Posterior vena cava (tissue), 2 donors: ENCODE results near the gene TRUB2. TPM values are rescaled to one million over a fixed set of nuclear protein-coding genes. Genes with fewer than 3 reads are reported as not detected.

Experiments used
- DNase-seq: peaks from one replicate; pipeline ENCODE4 v3.0.0-alpha.2; 2020; ENCODE audit warnings: low spot score
- intact Hi-C, 2 donors: fragments of 100-400 bp; cut with DNase I; formaldehyde crosslinking; loops; one replicate each; pipeline versions ENCODE4 v1.14.1 to v1.14.2; 2022 to 2023
- long read RNA-seq, 2 donors: library from polyadenylated mRNA; unstranded; transcript quantifications; one replicate each; pipeline ENCODE4 v2.0.0, GENCODE V29; 2020 to 2021
- total RNA-seq, 2 donors: library from RNA; stranded (reverse); fragmentation: NEBNext Ultra II Directional; extraction: Animal tissue kit (Norgen Biotek cat#: 25700); gene quantifications; one replicate each; pipeline ENCODE4 v1.2.1, GENCODE V29; 2021
- donor health status: DM: yes; HTN: yes; CAD: no.
- donor health status: DM: yes; HTN: yes; CAD: no.

Gene TRUB2, protein sequence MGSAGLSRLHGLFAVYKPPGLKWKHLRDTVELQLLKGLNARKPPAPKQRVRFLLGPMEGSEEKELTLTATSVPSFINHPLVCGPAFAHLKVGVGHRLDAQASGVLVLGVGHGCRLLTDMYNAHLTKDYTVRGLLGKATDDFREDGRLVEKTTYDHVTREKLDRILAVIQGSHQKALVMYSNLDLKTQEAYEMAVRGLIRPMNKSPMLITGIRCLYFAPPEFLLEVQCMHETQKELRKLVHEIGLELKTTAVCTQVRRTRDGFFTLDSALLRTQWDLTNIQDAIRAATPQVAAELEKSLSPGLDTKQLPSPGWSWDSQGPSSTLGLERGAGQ
- 10 to 100 TPM; 11.8 to 15.7 TPM for total RNA-seq
- long read RNA-seq, donor 1, full-length matches to known transcripts = 16 of 17 reads
- long read RNA-seq, donor 1, partial matches to known transcripts = 0 of 17 reads
- long read RNA-seq, donor 1, other reads (novel, unspliced or antisense) = 1 of 17 reads
- long read RNA-seq, donor 2, full-length matches to known transcripts = 94 of 104 reads
- long read RNA-seq, donor 2, partial matches to known transcripts = 4 of 104 reads
- long read RNA-seq, donor 2, other reads (novel, unspliced or antisense) = 6 of 104 reads

DNA sequence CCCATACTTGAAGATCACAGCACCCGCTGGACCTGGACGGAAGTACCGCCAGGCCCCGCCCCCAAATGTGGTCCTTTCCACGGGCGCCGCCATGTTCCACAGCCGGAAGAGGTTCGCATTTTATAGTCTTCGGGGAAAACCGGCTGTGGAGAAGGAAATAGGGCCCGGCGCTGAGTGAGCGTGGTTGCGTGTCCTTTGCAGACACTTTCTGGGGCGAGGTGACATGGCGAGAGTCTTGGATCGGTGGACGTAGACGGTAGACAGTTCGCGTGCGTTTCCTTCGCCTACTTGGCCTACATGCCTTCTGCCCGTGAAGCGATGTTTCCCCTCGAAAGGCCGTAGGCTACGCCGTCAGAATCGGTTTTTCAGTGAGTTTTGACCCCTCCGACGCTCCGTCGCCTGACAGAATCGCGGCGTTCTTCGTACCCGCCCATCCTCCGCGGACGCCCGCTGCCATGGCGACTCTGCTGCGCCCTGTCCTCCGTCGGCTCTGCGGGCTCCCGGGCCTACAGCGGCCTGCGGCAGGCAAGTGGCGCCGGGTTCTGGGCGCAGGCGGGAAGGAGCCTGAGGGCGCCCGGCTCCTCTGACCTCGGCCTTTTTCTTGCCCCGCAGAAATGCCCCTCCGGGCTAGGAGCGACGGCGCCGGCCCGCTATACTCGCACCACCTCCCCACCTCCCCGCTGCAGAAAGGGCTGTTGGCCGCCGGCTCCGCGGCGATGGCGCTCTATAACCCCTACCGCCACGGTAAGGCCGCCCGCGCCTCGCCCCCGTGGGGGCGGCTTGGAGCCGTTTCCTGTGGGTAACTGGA, at the start of gene TRUB2, which contains the start of gene COQ4:
Gene TRUB2 (minus strand): TSS at position 44 of the 808 bp plus-strand sequence. CDS start 39 bp downstream, at position 5.
Gene COQ4 (plus strand): TSS at position 436 of the 808 bp plus-strand sequence. CDS start 20 bp downstream, at position 456.
- DNase-seq = peak; percentile 97
- intact Hi-C loops = no loop called here

DNA sequence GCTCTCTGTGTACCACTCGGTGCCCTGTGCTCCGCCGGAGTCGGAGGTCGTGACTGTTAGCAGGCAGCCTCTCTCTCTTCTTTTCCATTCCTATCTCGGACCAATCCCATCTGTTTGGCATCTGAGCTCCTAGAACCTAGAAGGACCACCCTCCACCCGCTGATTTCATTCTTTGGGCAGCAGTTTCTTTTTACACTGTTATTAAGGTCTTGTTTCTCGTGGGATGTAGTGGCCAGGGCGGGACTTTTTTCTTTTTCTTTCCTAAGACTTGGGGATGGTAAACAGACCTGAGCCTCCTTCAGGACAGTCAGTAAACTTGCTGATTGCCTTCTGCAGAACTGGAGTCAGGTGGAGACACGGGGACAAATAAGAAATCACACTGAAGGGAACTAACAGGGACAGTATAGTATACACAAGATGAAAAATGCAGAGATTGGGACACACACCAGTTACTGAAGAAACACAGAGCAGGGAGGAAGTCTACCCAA, 49.4 kb upstream of the TRUB2 start:
- intact Hi-C loops = no loop called here
- DNase-seq = no peak

DNA sequence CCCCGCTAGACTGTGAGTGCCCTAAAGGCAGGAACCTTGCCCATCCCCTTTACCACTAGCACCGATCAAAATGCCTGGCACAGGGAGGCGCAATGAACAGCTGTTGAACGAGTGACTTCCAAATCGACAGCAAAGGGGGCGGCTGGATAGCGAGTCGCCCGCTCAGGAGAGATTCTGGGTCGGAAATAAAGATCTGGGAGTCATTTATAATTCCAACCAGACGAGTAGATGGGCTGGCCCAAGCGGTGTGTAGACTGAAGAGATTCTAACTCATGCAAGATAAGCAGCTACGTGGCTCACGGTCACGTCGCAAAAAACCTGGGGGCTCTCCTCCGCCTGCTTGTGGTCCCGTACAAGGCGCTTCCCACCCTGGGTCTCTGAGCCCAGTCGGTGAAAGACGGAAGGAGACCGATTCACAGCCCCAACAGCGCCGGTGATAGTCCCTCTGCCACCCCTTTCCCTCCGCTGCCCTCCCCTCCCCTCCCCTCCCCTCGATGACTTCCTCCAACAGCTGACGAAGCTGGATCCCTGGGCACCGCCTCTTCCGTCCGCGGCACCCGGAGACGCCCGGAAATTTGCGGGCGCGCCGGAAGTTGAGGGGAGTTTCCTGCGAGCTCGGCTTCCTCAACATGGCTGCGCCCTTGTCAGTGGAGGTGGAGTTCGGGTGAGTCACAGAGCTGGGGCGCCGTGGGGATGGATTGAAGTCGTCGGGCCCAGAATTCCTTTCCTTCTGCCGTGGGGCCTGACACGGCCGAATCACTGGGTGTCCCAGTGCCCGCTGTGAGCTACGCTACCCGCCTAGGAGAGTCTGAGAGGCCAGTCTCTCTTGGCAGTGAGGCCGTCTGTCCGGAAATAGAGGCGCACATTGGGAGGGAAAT, 48.7 kb upstream of the TRUB2 start, which contains the start of gene URM1:
Gene URM1 (plus strand): TSS at position 623 of the 878 bp plus-strand sequence. CDS start 7 bp downstream, at position 630.
- peak; percentile 99 for DNase-seq
- intact Hi-C loops = no loop called here

DNA sequence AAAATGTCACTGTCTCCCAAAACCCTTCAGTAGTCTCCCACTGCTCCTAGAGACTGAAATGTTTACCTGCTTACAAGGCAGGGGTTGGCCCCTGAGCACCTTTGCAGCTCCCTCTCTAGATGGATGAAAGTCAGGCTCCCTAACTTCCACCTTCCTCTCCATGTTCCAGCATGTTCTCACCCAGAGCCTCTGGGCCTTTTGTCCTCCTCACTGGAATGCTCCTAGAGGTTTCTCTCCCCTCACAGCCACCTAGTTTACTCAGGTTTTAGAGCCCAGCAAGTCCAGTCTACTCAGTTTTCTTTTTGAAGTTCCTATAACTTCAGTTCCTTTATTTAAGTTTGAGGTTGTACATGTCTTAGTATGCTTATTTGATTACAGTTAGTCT, 48.1 kb upstream of the TRUB2 start:
- intact Hi-C loops = no loop called here
- DNase-seq = no peak

DNA sequence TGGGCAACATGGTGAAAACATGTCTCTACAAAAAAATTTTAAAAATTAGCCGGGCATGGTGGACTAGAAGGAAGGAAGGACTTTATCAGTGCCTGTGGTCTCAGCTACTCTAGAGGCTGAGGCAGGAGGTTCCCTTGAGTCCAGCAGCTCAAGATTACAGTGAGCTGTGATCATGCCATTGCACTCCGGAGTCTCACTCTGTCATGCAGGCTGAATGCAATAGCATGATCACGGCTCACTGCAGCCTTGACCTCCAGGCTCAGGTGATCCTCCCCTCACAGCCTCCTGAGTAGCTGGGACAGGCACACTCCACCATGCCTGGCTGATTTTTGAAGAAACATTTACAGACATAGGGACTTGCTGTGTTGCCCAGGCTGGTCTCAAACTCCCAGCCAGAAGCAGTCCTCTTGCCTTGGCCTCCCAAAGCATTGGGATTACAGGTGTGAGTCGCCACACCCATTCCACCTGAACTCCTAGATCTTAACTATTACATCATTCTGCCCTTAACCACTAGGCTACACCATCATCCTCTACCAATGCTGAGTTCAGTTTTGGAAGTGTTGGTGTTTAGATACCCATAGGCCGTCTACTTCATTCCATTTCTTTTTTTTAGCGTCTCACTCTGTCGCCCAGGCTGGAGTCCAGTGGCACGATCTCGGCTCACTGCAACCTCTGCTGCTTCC, 46.9 kb upstream of the TRUB2 start:
- intact Hi-C loops = loop anchor here in 1 of 2 donors (1.0 kb wide), 1 partner anchor 31 kb away; no protein-coding TSS in a partner anchor
- DNase-seq = no peak

DNA sequence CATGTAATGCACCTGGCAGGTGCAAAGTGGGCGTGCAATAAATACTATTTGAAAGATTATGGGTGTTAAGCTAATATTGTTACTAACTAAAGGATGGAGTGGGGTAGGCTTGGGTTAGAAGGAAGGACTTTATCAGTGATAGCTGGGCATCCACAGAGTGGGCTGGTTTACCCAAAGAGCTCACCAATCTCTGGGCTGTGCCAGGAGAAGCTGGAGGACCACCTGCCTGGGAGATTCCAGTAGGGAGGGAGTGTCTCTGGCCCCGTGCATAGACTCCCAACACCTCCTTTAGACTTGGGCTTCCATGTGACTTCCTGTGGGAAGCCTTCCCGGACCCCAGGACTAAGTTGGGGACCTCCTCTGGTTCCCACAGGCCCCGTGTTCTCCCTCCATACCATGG, 43.3 kb upstream of the TRUB2 start:
- DNase-seq = no peak
- intact Hi-C loops = no loop called here

DNA sequence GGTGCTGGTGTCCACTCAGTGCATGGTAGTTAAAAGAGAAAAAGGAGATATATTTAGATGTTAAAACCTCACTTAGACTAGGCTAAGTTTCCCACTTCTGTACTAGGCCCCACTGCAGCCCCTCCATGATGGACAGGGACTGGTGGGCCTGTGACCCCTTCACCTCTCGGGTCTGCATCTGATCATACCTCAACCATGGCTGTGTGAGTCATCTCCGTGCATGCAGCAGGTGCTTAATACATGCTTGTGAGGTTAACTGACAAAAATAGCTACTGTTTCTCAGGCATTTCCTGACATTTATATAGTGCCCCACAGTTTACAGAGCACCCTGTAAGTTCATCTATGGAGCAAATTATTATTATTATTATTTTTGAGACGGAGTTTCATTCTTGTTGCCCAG, 40.5 kb upstream of the TRUB2 start:
- DNase-seq = no peak
- intact Hi-C loops = no loop called here

DNA sequence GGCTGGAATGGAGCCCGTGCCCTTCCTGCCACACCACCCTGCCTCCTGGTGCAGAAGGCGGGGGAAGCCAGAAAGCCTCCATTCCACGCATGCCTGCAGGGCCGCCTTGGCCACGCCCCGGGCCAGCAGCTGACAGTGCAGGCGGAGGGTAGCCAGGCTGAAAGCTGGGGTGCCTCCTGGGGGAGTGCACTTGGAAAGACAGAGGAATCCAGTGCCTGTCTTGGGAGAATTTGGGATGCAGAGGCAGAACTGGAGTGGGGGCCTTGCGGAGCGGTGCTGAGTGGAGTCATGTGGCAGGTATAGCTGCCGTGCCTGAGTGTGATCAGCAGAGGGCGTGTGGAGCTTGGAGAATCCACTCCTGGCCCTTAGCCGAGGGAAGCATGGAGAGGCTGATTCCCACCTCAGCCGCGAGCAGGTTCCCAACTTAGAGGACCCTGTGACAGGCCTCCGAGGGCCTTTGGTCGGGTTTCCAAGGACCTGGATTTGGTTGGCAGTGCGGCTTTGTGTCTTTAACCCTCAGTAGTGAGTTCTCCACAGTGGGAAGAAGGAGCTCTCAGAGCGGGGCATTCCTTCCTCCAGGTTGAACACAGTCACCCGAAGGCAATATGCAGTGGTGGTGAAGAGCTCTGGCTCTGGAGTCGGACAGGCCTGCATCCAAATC, 39.9 kb upstream of the TRUB2 start:
- intact Hi-C loops = no loop called here
- DNase-seq = peak; percentile 92

DNA sequence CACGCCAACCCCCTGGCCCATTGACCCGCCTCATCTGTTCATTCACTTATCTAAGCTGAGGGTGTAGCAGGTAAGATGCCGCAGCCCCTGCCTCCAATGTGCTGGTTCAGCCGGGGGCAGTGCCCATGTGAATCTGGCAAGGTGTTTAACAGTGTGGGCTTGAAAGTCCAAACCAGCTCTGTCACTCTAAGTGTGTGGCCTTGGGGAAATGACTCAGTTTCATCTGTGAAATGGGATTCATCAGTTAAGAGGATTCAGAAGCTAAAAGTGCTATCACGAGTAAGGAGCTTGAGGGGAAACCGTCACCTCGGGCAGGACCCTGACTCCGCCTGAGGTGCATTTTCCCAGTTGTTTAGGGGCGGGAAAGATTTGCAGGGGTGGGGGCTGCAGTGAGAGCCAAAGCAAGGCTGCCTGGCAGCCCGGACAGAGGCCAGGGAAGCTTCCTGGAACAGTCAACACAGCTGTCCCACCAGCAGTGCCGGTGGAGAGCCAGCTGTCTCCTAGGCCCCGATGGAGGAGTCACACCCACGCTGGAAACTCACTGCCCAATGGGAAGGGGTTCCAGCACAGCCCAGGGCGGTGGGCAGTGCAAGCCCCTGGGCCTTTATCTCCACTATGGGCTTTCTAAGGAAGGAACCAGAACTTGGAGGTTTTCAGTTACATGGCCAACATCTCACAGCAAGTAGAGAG, 39.2 kb upstream of the TRUB2 start:
- DNase-seq = no peak
- intact Hi-C loops = no loop called here

DNA sequence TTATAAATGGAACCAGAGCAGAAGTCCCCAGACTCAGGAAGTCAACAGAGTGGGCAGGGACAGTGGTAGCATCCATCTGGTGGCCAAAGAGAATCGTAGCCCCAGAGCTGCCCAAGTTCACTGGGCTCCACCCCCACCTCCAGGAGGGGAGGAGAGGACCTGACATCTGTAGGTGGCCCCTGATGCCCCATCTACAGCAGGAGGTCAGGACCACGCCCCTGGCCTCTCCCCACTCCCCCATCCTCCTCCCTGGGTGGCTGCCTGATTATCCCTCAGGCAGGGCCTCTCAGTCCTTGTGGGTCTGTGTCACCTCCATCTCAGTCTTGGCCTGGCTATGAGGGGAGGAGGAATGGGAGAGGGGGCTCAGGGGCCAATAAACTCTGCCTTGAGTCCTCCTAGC, 38.6 kb upstream of the TRUB2 start:
- intact Hi-C loops = no loop called here
- DNase-seq = no peak

DNA sequence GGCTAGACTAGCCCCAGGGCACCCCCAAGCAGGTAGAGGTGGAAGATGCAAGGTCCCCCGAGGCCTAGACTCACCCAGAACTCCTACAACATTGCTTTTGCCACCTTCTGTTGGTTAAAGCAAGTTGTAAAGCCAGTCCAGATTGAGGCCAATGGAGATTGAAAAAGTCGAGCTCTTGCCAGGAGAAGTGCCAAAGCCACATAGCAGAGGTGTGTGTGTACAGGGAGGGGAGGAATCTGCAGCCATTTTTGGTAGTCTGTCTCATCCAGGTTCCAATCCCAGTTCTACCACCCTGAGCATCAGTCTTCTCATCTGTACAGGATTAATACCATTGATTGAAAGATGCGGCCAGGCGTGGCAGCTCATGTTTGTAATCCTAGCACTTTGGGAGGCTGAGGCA, 36.6 kb upstream of the TRUB2 start:
- no peak for DNase-seq
- intact Hi-C loops = no loop called here

DNA sequence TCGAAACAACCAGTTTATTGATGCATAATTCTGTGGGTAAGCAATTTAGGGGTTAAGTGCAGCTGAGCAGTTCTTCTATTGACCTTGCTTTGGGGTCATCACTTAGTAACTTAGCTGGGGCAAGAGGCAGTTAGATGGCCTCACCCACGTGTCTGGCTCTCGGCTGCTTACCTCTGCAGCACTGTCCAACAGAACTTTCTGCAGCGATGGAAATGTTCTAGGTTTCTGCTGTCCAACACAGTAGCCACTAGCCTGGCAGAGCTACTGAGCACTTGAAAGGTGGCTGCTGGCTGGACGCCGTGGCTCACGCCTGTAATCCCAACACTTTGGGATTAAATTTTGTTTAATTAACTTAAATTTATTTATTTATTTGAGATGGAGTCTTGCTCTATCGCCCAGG, 35.8 kb upstream of the TRUB2 start:
- intact Hi-C loops = no loop called here
- no peak for DNase-seq

DNA sequence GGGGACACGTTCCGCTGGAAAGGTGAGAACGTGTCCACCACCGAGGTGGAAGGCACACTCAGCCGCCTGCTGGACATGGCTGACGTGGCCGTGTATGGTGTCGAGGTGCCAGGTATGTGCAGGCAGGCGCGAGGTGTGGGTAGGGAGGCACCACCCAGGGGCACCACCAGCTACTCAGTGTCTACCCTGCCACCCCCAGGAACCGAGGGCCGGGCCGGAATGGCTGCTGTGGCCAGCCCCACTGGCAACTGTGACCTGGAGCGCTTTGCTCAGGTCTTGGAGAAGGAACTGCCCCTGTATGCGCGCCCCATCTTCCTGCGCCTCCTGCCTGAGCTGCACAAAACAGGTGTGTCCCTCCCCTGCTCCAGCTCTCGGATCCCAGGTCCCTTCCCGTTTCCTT, 33.2 kb upstream of the TRUB2 start:
- intact Hi-C loops = no loop called here

DNA sequence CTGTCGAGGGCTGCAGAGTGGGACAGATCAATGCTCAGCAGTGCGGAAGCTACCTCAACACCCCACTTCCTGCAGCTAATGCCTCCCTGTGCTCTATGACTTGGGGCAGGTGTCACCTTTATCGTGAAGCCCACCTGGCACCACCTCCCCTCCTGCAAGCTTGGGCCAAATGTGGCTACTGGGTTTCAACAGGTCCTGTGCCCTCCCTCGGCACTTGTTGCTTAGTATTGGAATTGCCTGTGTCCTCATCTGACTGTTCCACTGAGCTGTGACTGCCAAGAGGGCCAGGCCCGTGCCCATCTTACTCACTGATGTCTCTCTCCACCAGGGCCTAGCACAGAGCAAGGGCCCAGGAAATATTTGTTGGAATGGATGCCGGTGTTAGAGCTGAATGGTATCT, 27.5 kb upstream of the TRUB2 start:
- intact Hi-C loops = loop anchor here in 1 of 2 donors (2.0 kb wide), 1 partner anchor 37 kb away; no protein-coding TSS in a partner anchor
- DNase-seq = no peak

More for the DNA sequence above, 33.2 kb upstream of the TRUB2 start:
- DNase-seq = no peak

DNA sequence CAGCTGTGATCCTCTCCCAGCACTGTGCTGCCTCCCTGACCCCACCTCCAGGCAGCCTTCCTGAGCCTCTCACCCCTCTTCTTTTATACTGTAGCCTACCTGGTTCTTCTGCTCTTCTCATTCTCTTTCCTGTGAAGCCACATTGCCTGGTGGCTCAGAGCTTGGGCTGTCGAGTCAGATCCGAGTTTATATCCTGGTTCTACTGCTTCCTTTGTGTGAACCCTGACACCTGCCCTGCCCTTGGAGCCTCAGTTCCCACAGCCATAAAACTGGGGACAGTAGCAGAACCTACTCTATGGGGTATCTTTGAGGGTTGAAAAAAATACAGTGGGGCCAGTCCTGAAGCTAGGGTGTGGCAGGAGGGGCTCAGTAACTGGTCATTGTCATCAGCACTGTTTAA, 26.9 kb upstream of the TRUB2 start:
- intact Hi-C loops = no loop called here
- no peak for DNase-seq

DNA sequence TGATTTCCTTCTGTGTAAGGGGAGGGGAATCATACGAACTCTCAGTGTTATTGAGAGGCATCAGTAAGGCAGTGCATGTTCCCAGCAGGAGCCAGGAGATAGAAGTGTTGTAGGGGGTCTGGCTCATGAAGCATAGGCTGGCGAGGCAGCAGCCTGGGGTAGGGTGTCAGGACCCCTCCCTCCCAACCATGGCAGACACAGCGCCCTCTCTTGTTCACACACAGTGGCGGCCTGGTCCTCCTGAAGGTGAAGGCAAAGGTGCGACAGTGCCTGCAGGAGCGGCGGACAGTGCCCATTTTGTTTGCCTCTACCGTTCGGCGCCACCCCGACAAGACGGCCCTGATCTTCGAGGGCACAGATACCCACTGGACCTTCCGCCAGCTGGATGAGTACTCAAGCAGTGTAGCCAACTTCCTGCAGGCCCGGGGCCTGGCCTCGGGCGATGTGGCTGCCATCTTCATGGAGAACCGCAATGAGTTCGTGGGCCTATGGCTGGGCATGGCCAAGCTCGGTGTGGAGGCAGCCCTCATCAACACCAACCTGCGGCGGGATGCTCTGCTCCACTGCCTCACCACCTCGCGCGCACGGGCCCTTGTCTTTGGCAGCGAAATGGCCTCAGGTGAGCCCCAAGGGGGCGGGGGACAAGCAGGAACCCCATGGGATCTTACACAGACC, 22.8 kb upstream of the TRUB2 start:
- intact Hi-C loops = no loop called here
- DNase-seq = no peak

DNA sequence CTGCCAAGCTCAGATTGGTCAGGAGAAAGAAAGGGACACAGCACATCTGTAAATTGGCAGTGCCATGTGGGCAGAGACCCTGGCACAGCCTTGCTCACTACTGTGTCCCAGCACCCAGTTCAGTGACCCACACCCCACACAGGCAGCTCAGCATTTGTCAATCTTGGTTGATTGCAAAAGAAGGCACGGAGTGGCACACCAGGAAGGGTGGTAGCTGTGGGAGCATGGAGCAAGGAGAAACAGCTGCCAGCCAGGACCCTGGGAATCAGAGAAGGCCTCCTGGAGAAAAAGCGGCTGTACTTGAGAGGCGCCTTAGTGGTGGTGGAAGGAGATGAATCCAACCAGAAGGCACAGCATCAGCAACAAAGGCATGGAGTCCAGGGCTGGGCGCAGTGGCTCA, 21.6 kb upstream of the TRUB2 start:
- DNase-seq = no peak
- intact Hi-C loops = no loop called here
